ENCODE measurements around the gene LYSMD1. TPM values are rescaled to one million over a fixed set of nuclear protein-coding genes. Genes with fewer than 3 reads are reported as not detected.
A peak's percentile ranks its signal among the peaks of the same experiment; 100 is the strongest.
"Not testable (repeated sequence)": the region's sequence is repeated elsewhere in the genome, so short reads cannot be mapped to it uniquely, and the experiment has no call there.

The LYSMD1 gene, protein sequence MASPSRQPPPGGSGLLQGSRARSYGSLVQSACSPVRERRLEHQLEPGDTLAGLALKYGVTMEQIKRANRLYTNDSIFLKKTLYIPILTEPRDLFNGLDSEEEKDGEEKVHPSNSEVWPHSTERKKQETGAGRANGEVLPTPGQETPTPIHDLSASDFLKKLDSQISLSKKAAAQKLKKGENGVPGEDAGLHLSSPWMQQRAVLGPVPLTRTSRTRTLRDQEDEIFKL
- total RNA-seq (2014; rRNA removed; shearing (Covaris generic)): 19.6 and 21.6 TPM in 2 replicates

DNA sequence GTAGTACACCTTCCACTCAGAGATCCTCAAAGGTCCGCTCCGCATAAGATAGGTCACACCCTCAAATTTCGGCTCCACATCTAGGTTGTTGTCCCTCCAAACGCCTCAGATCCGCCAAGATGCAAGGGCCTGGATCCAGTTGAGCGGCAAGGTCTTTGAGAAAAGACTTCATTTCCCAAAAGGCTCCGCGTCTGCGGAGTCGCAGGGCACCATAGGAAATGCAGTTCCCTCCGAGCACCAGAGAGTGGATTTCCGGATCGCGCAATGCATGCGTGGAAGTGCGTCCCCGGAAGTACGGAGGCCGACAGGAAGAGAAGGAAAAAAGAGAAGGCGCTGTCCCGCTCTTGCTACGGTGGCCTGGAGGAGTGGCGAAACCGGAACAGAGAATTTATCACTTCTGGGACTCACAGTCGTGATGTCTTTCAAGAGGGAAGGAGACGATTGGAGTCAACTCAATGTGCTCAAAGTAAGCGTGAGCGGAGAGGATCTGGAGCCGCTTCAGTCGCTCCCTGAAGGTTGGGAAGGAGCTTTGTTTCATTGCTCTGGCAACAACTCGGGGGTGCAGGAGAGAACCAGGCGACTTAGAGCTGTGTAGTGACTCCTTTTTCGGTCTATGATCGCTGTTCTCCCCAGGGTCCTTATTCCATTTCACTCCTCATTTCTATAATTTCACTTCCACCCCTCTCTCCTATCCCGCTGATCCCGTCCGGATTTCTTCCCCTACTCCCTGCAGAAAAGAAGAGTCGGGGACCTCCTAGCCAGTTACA is at the start of gene LYSMD1, which contains the start of gene SCNM1:
Gene LYSMD1, minus strand, starts transcription at position 165 of the 767 bp plus-strand sequence. CDS start 644 bp downstream, outside the sequence.
Gene SCNM1, plus strand, starts transcription at position 407 of the 767 bp plus-strand sequence. Its CDS starts 9 bp downstream, at position 416.
- peak; percentile 99 for DNase-seq (ENCODE audit: low spot score)

DNA sequence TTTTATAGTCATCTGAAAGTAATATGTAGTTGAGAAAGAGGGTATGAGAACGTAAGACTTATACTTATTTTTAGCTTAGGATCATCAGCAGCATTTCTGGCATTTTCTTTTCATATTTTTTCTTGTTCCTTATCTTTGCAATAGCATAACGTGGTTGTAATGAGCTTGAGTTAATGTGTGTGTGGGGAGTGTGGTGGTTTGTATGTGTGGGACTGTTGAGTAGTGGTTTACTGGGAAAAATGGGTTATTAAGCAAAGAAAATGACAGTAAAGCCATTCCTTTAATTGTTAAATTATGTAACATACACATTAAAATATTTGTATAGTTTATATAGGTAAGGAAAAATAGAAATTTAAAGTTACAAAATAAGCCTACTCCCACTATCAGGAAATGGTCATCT is 47.9 kb upstream of the LYSMD1 start:
- DNase-seq (ENCODE audit: low spot score): no peak

DNA sequence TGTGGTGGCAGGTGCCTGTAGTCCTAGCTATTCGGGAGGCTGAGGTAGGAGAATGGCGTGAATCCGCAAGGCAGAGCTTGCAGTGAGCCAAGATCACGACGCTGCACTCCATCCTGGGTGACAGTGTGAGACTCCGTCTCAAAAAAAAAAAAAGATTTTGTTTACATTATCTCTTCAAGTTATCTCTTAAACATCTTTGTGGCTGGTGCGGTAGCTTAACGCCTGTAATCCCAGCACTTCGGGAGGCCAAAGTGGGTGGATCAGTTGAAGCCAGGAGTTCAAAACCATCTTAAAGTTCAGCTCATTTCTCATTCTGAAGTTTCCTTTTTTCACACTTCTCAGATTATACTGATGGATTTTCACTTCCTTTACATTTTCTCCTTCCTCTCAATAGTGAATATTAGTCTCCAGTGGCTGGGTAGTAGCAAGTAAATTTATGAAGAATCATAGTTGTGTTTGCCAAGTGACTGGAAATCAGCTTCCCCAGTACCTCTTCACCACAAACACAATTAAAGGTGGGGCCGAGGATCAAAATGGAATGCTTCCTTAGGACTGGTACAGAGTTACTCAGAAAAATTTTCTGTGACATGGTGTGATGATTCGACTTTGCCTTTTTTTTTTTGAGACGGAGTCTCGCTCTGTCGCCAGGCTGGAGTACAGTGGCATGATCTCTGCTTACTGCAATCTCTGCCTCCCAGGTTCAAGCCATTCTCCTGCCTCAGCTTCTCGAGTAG is 46.4 kb upstream of the LYSMD1 start:
- peak; percentile 56 for DNase-seq (ENCODE audit: low spot score)

DNA sequence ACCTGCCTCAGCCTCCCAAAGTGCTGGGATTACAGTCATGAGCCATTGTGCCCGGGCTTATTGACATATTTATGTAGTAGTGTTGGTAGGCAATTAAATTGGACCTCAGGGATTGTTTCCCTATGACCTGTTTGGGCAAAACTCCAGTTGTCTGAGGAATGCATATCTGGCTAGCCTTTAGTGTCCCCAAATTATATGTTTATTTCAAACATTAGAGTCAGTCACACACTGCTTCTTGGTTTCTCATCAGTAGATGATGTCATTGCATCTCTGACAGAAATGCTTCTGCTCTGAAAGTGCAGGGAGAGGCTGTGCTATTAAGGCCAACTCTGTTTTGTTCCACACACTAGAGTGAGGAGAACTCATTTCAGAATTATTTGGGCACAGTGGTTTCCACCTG is 45.1 kb upstream of the LYSMD1 start:
- peak; percentile 87 for DNase-seq (ENCODE audit: low spot score)

DNA sequence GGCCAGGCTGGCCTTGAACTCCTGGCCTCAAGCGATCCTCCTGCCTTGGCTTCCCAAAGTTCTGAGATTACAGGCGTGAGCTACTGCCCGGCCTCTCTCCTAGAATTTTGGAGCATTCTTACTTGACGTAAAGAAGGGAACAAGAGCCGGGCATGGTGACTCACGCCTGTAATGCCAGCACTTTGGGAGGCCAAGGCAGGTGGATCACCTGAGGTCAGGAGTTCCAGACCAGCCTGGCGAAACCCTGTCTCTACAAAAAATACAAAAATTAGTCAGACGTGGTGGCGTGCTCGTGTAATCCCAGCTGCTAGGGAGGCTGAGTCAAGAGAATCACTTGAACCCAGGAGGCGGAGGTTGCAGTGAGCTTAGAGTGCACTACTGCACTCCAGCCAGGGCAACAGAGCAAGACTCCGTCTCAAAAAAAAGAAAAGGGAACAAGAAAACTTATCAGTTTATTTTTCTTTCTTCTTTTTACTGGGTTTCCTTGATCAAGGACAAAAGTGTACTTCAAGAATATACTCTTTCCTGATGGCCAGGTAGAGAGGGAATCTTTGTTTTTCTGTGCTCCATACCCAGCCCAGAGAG is 39.8 kb upstream of the LYSMD1 start:
- DNase-seq (ENCODE audit: low spot score): not testable (repeated sequence)

DNA sequence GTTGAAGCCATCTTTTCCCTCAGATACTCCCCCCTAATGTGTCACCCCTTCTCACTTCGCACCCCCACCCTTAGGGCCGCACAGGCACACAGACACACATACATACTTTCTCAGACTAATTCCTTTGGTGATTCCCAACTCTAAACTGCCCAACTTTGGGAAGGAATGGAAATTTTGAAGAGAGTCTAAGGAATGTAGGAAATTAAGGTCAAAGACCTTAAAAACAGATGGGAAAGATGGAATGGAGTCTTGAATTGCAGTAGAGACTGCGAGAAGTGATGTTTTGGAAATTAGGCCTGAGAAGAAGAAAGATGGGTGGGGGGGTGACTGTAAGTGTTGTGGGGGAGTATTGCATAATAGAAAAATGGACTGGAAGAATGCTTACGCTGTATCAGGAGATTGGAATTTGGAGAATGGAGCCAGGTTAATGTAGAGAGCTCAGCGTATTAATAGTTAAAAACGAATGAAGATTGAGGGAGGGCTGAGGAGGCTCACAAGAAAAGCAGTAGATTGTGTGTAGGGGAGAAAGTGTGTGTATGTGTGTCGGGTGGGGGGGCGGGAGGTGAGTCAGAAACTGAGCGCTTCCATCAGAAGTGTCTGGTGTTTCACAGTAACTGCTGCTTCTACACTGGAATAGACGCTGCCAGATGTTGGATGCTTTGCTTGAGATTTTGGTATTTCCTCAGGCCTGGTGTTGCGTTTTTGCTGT is 34.3 kb upstream of the LYSMD1 start:
- DNase-seq (ENCODE audit: low spot score): peak; percentile 94

DNA sequence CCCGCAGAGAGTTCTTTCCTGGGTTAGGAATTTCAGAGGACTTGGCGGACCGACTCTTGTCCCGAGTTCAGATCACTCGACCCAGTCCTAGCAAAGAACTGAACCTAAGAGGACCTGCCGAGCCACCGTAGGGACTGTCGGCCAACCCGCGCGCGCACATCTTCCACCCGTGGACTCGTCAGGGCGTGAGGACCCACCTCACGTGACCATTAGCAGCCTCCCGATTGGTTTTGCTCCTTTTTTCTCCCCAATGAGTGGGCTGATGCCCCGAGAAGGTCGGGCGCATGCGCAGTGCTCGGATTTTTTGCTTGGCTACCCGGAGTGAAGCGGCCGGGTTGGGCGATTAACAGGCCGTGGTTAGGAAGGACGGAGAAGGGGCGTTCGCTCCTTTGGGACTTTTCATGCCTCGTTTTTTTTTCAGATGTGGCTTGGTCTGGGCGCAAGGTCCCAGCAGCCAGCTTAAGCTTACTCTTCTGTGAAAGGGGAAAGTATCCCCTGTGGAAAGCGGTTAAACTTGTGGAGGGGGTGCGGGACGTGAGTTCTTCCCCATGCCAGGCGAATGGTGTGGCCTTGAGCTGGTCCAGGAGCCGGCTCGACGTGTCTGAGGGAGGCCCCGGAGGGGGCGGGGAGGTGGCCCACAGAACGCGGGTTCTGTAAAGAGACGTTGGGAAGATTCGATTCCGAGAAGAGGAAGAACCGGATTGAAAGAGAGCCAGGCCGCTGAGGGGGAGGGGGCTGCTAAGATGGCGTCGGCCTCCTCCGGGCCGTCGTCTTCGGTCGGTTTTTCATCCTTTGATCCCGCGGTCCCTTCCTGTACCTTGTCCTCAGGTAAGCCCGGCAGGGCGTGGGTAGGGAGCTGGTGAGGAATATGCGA is 32.8 kb upstream of the LYSMD1 start, which contains the start of gene PIP5K1A:
Gene PIP5K1A, plus strand, starts transcription at position 299 of the 874 bp plus-strand sequence. Its CDS starts 445 bp downstream, at position 744.
- peak; percentile 100 for DNase-seq (ENCODE audit: low spot score)

DNA sequence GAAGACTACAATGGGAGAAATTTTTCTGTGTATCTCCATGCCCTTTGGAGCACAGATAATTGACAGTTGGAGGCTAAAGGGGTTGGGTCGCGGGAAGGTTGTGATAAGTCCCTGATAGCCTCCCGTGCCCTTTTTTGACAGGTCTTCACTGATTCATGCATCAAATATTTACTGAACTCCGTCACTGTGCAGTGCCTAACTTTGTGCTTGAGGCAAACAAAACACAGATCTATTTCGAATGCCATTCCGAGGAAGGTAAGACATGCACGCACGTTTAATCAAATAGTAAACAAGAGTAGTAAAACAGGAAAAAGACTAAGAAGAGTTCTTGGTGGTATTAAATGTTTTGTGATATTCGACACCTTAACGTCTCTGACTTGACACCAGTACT is 32.2 kb upstream of the LYSMD1 start:
- DNase-seq (ENCODE audit: low spot score): peak; percentile 74

DNA sequence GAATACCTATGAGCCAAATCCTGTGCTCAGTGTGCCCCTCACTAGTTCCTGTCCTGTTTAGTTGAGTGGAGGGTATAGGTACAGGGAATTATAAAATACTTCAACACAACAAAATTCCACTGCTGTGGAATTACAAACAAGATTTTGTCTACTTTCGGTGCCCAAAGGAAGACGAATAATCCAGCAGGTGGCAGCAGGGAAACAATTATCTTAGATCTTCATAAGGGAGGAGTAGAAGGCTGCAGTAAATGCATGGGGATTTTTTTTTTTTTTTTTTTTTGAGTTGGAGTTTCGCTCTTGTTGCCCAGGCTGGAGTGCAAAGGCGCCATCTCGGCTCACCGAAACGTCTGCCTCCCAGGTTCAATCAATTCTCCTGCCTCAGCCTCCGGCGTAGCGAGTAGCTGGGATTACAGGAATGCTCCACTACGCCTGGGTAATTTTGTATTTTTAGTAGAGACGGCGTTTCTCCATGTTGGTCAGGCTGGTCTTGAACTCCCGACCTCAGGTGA is 30.6 kb upstream of the LYSMD1 start:
- DNase-seq (ENCODE audit: low spot score): peak; percentile 98

DNA sequence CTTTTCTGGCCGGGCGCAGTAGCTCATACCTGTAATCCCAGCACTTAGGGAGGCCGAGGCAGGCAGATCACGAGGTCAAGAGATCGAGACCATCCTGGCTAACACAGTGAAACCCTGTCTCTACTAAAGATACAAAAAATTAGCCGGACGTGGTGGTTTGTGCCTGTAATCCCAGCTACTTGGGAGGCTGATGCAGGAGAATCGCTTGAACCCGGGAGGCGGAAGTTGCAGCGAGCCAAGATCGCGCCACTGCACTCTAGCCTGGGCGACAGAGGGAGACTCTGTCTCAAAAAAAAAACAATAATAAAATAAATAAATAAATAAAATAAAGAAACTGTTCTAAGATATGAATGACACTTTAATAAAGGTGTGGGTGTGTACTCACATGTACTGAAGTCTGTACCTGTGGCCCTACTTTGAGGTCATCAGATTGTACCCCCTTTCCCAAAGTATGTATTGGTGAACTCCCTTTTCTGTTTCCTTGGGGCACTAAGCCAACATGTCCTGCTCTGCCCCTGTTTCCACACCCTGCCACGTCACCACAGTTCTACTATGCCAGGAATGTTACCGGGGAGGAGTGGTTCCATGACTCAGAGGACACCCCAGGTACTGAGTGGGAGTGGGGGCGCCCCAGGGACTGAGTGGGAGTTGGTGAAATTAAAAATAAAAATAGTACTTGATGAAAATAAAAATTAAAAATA is 29.3 kb upstream of the LYSMD1 start:
- peak; percentile 100 for DNase-seq (ENCODE audit: low spot score)

DNA sequence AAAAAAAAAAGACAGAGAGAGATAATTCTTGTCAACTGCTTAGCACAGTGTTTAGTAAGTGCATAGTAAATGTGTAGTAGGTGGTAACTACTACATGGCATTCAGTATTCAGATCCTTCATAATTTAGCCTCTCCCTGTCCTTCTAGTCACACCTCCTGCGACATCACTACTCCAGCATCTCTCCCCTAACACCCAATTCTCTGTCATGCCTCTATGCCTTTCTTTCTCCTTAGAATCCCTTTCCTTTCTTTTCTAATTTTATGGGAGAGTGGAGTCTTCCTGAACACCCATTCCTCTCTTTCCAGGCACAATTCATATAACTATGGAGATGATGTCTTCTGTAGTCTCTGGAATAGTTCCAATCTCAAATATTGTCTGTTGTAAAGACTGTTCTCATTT is 28.2 kb upstream of the LYSMD1 start:
- DNase-seq (ENCODE audit: low spot score): peak; percentile 63

DNA sequence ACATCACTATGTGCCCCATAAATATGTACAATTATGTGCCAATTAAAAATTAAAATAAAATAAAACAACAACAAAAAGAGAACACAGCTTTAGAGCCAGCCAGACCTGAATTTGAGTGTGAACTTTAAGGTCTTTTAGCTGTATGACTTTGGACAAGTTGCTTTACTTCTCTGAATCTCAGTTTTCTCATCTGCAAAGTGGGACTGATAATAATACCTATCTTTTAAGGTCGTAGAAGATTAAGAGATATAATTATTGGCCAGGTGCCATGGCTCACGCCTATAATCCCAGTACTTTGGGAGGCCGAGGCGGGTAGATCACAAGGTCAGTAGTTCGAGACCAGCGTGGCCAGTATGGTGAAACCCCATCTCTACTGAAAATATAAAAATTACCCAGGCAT is 27.6 kb upstream of the LYSMD1 start:
- no peak for DNase-seq (ENCODE audit: low spot score)

DNA sequence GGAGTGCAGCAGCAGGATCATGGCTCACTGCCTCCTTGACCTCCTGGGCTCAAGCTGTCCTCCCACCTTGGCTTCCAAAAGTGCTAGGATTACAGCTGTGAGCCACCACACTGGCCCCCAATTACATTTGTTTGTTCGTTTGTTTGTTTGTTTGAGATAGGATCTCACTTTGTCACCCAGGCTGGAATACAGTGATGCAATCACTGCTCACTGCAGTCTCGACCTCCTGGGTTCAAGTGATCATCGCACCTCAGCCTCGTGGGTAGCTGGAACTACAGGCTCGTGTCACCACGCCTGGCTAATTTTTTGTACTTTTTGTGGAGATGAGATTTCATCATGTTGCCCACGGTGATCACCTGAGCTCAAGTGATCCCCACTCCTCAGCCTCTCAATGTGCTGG is 26.3 kb upstream of the LYSMD1 start:
- no peak for DNase-seq (ENCODE audit: low spot score)

DNA sequence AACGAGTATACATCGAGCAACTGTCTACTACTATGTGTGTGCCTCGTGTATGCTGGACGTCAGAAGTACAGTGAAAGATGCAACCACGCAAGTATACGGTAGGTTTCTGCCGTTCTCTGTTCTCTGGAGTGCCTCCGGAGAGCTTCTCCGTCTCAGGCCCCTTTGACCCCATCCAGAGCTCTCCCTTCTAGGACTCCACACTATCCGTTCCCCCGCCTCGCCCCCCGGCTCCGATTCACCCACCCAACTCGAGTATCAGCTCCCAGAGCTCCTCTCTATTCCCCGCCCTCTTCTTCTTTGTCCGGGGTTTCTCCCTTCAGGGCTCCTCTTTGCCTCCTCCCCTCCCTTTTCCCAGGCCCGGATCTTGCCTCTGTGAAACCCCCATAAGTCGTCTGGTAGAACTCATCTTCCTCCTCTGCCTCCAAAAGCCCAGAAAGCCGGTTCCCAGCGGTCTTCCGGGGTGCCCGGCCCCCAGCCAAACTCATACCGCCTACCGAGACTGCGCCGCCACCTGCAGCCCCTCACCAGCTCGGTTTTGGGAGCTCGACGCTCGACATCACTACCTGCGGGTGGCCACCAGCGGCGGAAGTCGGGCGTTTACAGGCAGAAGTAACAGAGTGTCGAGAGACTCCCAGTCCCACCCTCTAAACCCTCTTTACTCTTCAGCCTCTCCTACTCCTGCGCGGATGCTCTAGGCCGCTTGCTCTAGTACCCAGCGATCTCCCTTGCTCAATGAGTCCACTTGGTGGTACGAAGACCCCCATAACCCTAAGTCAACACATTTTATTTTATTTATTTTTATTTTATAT is 24.1 kb upstream of the LYSMD1 start, which contains the start of gene VPS72:
Gene VPS72, minus strand, starts transcription at position 561 of the 809 bp plus-strand sequence. Its CDS starts 76 bp downstream, at position 485.
- peak; percentile 99 for DNase-seq (ENCODE audit: low spot score)

DNA sequence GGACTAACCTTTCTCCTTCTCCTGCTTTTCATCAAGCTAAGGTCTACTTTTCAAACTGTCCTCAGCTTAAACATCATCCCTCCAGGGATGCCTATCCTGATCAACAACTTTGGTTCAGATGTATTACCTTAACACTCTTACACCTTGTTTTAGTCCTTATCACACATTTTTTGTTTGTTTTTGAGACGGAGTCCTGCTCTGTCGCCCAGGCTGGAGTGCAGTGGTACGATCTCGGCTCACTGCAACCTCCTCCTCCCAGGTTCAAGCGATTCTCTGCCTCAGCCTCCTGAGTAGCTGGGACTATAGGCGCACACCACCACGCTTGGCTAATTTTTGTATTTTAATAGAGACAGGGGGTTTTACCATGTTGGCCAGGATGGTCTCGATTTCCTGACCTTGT is 23.0 kb upstream of the LYSMD1 start:
- not testable (repeated sequence) for DNase-seq (ENCODE audit: low spot score)

DNA sequence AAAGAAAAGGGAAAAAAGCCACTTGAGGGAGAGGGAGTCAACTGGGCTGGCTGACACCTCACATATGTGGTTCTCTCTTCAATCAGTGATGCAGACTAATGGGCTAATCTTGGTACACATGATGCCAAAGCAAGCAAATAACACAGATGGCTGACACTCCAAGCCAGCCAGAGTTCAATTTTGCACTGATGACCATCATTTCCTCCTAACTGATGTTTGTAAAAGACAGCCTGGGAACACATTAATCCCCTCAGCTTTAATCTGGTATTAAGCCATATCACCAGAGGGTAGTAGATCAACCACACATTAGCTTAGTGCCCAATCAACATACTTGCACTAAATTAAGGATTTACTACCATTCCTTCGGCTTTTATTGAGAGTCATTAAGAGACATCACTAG is 21.5 kb upstream of the LYSMD1 start:
- no peak for DNase-seq (ENCODE audit: low spot score)

DNA sequence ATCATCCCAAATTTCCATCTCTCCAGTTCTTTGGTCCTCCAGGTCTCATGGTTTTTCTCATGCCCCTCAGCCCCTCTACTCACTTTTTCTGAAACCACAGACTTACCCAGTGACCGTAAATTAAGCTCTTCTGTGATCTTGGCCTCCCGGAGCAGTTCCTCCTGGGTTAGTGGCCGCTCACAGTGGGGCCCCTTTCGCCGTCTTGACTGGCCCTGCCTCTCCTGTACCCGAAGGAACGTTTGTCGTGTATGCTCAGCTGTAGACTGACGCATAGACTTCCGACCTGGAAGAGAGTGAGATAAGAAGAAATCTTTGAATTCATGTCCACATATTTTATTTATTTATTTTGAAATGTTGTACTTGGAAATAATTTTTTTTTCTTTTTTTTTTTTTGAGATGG is 18.5 kb upstream of the LYSMD1 start:
- DNase-seq (ENCODE audit: low spot score): no peak

DNA sequence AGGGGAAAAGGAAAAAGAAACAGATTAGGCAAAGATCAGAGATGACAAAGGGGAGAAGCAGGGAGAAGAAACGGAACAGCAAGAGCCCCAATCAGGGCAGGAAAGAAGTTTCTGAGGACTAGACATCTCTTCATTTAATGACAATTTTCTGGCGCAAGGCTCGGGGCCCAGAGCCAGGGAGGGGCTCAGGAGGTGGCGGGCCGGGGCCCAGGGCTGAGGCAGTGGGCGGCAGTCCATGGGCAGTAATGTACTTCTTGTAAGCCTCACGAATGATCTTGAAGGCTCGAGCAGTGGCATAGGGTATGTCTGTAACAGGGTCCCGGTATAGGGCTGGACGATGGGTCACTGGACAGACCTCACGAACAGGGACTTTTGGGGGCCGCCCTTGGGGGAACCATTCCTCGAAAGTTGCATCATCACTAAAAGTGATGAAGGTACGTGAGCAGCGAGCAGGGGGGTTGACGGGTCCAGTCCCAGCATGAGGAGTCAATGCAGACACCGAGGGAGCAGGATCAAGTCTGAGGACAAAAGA is 10.9 kb upstream of the LYSMD1 start:
- DNase-seq (ENCODE audit: low spot score): no peak

Measured in A172 (cell line).